Keratinocyte (primary cell): ENCODE measurements around the gene TGIF1.

Source experiments
- CTCF ChIP-seq, 3 experiments: IDR thresholded peaks in 1 of 3; conservative IDR thresholded peaks in 1 of 3; optimal IDR thresholded peaks in 1 of 3; 2 replicates in 2 of 3; 3 replicates in 1 of 3; pipeline versions ENCODE3 to v1.5.1; 2011; ENCODE audit warnings: low read length in 3 of 3, mild to moderate bottlenecking in 3 of 3, moderate library complexity in 2 of 3, control low read depth in 1 of 3, inconsistent platforms in 1 of 3; ENCODE audit not compliant: insufficient read depth in 2 of 3; ENCODE audit errors: extremely low read depth in 1 of 3
- EZH2 ChIP-seq: IDR thresholded peaks from one replicate; pipeline ENCODE4 v1.6.1; 2012; ENCODE audit warnings: inconsistent platforms, mild to moderate bottlenecking, low read length, moderate library complexity

- TF ChIP-seq EZH2, result no peak
- TF ChIP-seq CTCF (optimal IDR thresholded peaks at IDR 0.05 in 1 of 3, IDR thresholded peaks at IDR 0.05 in 1 of 3, conservative IDR thresholded peaks at IDR 0.05 in 1 of 3; ENCODE audit: extremely low read depth in 1 of 3, insufficient read depth in 2 of 3, low read length in 3 of 3), result no peak
These were observed 9.6 kb upstream of the TGIF1 start for GRCh38 chr18:3440341-3440740.
